ENCODE measurements around the gene GLCCI1. TPM values are rescaled to one million over a fixed set of nuclear protein-coding genes. Genes with fewer than 3 reads are reported as not detected.

GLCCI1 gene
- total and polyA plus RNA-seq, 2 of the 8 experiments (the other 6 are each of a cell fraction or from before 2014, with no cell fraction given): 12.4 to 27.7 TPM

GRCh38 chr7:7976677-7977076, 8.1 kb downstream of the GLCCI1 start (continued):
- no peak for TF ChIP-seq RNF2 (IDR thresholded peaks at IDR 0.05; ENCODE audit: borderline replicate concordance, low read depth, low read length, missing control alignments, poor library complexity, severe bottlenecking)
